Neutrophil (primary cell): Measurements from ENCODE around the gene EEFSEC.

Experiments used
- H3K27ac ChIP-seq: fragments of 200-600 bp; sonication (generic); 2 replicates; pipeline ENCODE4 v1.5.1; 2016; ENCODE audit warnings: mild to moderate bottlenecking, moderate library complexity
- H3K27me3 ChIP-seq: fragments of 200-600 bp; sonication (generic); 2 replicates; pipeline ENCODE4 v1.6.0; 2016; ENCODE audit warnings: mild to moderate bottlenecking
- H3K36me3 ChIP-seq: fragments of 200-600 bp; sonication (generic); 2 replicates; pipeline ENCODE4 v1.5.1; 2017
- H3K4me1 ChIP-seq, 2 experiments: fragments of 200-600 bp in 1 of 2; sonication (generic) in 1 of 2; 1 replicate in 1 of 2; 2 replicates in 1 of 2; pipeline versions ENCODE4 v1.5.1 to v1.6.1; 2013 to 2016; ENCODE audit warnings: low read depth in 1 of 2, low read length in 1 of 2, mild to moderate bottlenecking in 1 of 2, moderate library complexity in 1 of 2; ENCODE audit not compliant: control insufficient read depth in 1 of 2, insufficient read depth in 1 of 2
- H3K4me3 ChIP-seq, 2 experiments: fragments of 200-600 bp in 1 of 2; sonication (generic) in 1 of 2; 1 replicate in 1 of 2; 2 replicates in 1 of 2; pipeline ENCODE4 v1.5.1; 2013 to 2016; ENCODE audit warnings: low read depth in 1 of 2, low read length in 1 of 2, mild to moderate bottlenecking in 1 of 2, moderate library complexity in 1 of 2
- H3K9me3 ChIP-seq: fragments of 200-600 bp; sonication (generic); 2 replicates; pipeline ENCODE4 v1.5.1; 2016
- CTCF ChIP-seq: fragments of 200-600 bp; sonication (generic); IDR thresholded peaks from 2 replicates; pipeline ENCODE4 v1.5.1; 2016; ENCODE audit warnings: antibody characterized with exemption

Gene EEFSEC

DNA sequence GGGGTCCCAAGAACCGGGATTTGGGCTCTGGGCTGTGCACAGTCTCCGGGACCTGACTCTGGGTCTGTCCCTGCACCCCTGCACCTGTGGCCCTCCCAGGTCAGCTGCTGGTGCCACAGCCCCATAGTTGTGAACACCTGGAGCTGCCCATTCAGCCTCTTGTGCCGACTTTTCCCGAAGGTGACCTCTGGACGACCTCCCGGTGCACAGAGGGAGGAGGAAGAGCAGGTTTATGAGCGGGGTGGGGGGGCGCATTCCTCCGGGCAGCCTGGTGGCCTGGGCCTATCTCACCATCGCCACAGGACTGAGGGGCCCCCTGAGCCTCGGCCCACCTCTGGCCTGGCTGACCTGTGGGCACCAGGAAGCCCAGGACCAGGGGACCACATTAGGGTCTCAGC lies 268.2 kb downstream of the EEFSEC start:
- Histone ChIP-seq H3K36me3 (no peaks in the 10 kb centered on the region), H3K4me1 (peaks cover 5 to 8% of the 10 kb centered on the region in 2 experiments), H3K27ac (no peak overlapping the region), H3K4me3 (no peak overlapping the region), H3K27me3 (peaks cover 11% of the 10 kb centered on the region), H3K9me3 (no peaks in the 10 kb centered on the region)
- no peak for TF ChIP-seq CTCF

GRCh38 chr3:128421966-128422365 lies 268.7 kb downstream of the EEFSEC start:
- Histone ChIP-seq H3K36me3 (no peaks in the 10 kb centered on the region), H3K27ac (no peak overlapping the region), H3K4me3 (no peak overlapping the region), H3K27me3 (peaks cover 16% of the 10 kb centered on the region), H3K4me1 (peaks cover 6 to 9% of the 10 kb centered on the region in 2 experiments), H3K9me3 (no peaks in the 10 kb centered on the region)
- TF ChIP-seq CTCF: no peak

DNA sequence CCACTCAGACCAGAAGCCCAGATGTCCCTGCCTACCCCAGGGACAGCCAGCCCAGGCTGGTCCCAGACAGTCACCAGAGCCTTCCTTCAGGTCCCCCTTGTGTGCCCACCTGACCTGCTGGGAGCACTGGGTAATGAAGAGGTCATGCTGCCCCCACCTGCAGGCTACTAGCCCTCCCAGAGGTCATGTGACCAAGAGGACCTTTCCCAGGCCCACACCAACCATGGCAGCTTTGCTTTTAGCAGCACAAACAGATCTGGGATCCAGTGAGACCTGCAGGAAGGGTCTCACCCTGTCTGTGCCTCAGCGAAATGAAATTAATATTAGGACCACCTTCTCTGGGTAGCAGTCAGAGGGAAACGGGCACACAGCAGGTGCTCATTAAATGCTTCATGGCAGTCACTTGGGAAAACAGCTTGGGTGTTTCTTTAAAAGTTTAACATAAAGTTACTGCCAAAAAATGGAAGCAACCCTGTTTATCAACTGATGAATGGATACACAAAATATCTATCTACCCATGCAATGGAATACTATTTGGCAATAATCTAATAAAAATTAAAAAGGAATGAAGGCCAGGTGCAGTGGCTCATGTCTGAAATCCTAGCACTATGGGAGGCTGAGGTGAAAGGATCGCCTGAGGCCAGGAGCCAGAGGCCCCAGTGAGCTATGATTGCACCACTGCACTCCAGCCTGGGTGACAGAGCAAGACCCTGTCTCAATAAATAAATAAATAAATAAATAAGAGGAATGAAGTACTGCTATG lies 269.7 kb downstream of the EEFSEC start:
- TF ChIP-seq CTCF: no peak
- H3K27ac ChIP-seq: no peak overlapping the region
- H3K4me1 ChIP-seq: peaks cover 6 to 9% of the 10 kb centered on the region in 2 experiments
- H3K9me3 ChIP-seq: no peaks in the 10 kb centered on the region
- H3K36me3 ChIP-seq: no peaks in the 10 kb centered on the region
- H3K27me3 ChIP-seq: peaks cover 24% of the 10 kb centered on the region
- H3K4me3 ChIP-seq: no peak overlapping the region

GRCh38 chr3:128423525-128424147 lies 270.4 kb downstream of the EEFSEC start:
- H3K9me3 ChIP-seq: no peaks in the 10 kb centered on the region
- H3K36me3 ChIP-seq: no peaks in the 10 kb centered on the region
- H3K4me1 ChIP-seq: peaks cover 6 to 9% of the 10 kb centered on the region in 2 experiments
- no peak for TF ChIP-seq CTCF
- H3K27ac ChIP-seq: no peak overlapping the region
- no peak overlapping the region for H3K4me3 ChIP-seq
- H3K27me3 ChIP-seq: peaks cover 31% of the 10 kb centered on the region

- peaks cover 39% of the 10 kb centered on the region for H3K27me3 ChIP-seq
- no peak overlapping the region for H3K4me3 ChIP-seq
- TF ChIP-seq CTCF: no peak
- H3K4me1 ChIP-seq: peaks cover 6 to 9% of the 10 kb centered on the region in 2 experiments
- no peak overlapping the region for H3K27ac ChIP-seq
- H3K36me3 ChIP-seq: no peaks in the 10 kb centered on the region
- no peaks in the 10 kb centered on the region for H3K9me3 ChIP-seq
Observed at GRCh38 chr3:128424508-128425069, 271.3 kb downstream of the EEFSEC start.
